ENCODE data around the gene PRR18.

PRR18 gene

DNA sequence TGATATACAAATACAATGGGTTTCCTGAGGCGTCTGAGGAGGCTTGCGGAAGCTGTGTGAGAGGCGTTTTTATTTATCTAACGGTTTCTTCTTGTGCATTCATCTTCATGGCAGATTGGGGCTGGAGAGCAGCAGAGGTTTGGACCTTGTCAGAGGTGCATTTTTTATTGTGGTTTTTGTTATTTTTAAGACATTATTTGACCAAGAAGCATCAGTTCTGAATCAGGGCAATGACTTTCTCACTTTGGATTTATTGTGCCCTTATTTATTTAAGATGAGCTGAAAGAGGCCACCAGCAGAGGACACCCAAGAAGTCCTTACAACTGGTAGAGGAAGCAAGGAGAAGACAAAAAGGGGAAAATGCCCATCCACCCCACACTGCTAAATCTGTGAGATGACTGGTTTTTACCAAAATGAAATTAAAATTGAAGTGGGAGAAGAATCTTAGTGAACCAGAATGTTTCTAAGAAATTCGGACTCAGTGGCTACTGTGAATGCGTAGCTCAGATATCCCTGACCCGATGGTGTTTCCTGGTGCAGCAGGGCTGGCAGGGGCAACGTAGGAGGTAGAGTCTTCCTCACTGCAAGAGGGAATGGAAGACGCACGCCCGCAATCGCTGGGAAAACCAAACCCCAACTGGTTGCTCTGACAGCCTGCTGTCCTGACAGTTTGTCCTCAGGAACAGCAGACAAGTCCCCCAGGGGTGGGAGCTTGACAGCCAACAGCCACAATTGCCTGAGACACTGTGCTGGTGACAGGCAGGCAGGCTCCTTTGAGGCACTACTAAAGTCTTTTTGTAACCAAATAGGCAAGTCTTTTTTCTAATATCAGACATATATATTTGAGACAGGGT is 14.2 kb downstream of the PRR18 start:
- H3K27ac ChIP-seq: no peak overlapping the region
- TF ChIP-seq, protein P1, sequence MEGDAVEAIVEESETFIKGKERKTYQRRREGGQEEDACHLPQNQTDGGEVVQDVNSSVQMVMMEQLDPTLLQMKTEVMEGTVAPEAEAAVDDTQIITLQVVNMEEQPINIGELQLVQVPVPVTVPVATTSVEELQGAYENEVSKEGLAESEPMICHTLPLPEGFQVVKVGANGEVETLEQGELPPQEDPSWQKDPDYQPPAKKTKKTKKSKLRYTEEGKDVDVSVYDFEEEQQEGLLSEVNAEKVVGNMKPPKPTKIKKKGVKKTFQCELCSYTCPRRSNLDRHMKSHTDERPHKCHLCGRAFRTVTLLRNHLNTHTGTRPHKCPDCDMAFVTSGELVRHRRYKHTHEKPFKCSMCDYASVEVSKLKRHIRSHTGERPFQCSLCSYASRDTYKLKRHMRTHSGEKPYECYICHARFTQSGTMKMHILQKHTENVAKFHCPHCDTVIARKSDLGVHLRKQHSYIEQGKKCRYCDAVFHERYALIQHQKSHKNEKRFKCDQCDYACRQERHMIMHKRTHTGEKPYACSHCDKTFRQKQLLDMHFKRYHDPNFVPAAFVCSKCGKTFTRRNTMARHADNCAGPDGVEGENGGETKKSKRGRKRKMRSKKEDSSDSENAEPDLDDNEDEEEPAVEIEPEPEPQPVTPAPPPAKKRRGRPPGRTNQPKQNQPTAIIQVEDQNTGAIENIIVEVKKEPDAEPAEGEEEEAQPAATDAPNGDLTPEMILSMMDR (IDR thresholded peaks at IDR 0.05): no peak
- no peak for DNase-seq (ENCODE audit: low spot score)
- no peak overlapping the region for H3K4me3 ChIP-seq

DNA sequence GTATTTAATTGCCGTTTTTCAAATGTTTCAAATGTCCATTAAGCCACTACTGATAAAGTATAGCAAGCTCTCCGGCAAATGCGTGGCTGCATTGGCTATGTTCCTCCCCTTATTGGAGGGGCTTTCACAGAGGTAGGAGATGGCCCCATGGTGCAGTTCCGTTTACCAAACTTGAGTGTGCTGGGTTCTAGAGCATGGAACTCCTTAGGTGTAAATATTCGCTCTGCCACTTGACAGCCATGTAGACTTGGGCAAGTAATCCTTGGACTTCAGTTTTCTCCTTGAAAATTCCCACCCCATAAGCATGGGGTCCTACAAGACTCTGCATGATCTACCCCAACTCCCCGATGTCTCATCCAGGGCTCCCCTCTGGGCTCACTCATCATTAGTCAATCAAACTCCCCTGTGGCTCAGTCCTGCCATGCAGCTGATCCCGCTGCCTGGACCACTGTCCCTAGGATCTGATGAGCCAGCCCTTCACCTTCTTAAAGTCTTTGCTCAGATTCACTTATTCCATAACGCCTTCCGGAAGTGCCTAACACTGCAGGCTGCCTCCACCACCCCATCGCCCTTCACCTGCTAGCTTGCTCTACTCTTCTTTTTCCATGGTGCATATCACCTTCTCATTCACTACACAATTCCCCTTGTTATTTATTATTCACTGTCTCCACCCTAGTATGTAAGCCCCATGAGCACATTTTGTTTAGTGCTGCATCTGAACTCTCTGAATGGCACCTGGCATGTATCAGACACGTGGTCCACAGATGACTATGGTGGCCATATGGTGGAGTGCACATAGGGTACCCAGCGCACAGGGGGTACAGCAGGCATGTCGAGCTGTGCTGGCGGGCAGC is 18.8 kb downstream of the PRR18 start:
- Histone ChIP-seq H3K4me3 (no peak overlapping the region), H3K27ac (no peak overlapping the region)
- no peak for DNase-seq (ENCODE audit: low spot score)
- TF ChIP-seq, protein P1 (IDR thresholded peaks at IDR 0.05): no peak

DNA sequence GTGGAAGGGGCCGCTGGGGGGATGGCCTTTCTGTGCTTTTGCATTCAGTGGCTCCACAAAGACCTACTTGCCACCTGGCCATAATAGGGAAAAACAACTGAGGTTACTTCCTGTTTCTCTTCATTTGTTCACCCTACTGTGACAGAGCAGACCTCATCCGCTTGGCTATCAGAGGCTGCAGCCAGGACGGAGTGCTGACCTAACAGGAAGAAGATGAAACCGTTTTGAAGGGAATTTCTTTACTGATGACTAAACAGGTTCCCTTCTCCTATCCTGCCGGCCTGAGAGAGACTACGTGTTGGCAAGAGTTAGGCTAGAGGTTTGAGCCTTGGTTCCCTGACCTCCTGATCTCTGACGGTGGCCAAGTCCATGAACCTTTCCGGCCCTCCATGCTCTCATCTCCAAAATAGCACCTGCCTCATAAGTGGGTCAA is 21.3 kb downstream of the PRR18 start:
- DNase-seq (ENCODE audit: low spot score): no peak
- H3K27ac ChIP-seq: no peak overlapping the region
- no peak overlapping the region for H3K4me3 ChIP-seq
- TF ChIP-seq, protein P1 (IDR thresholded peaks at IDR 0.05): no peak

DNA sequence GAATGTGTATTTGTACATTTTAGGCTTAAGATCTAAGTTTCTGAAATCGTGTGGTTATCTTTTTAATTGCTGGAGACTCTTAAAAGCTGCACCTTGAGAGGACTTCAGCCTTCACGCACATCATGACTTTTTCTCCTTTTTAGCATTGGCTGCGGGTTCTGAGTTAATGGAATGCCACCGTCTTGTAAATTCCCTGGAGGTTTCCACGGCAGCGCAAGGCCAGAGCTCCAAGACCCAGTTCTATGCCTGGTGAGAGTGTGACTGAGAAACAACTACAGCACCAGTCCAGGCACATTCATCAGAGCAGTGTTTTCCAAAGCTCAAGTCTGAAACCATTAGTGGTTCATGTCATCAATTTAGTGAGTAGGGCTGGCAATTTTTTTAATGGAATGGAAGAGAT is 23.0 kb downstream of the PRR18 start:
- DNase-seq (ENCODE audit: low spot score): no peak
- TF ChIP-seq, protein P1 (IDR thresholded peaks at IDR 0.05): no peak
- Histone ChIP-seq H3K4me3 (no peak overlapping the region), H3K27ac (no peak overlapping the region)

DNA sequence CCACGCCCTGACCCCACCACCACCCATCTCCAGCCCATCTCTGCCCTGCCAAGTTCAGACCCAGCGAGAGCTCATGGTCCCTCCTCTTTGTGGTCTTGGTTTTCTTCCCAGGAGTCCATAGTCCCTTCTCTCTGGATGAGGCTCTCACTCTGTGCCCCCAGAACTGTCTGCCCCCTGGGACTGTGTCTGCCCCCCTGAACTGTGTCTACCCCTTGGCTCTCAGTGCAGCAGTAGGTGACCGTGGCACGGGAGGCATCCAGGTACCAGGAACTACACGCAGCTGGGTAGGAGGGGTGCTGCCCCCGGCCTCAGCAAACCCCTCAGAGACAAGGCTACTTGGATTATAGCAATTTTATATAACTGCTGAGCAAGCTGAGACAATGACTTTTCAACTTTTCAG is 23.6 kb downstream of the PRR18 start:
- DNase-seq (ENCODE audit: low spot score): no peak
- Histone ChIP-seq H3K27ac (no peak overlapping the region), H3K4me3 (no peak overlapping the region)
- TF ChIP-seq, protein P1 (IDR thresholded peaks at IDR 0.05): no peak

DNA sequence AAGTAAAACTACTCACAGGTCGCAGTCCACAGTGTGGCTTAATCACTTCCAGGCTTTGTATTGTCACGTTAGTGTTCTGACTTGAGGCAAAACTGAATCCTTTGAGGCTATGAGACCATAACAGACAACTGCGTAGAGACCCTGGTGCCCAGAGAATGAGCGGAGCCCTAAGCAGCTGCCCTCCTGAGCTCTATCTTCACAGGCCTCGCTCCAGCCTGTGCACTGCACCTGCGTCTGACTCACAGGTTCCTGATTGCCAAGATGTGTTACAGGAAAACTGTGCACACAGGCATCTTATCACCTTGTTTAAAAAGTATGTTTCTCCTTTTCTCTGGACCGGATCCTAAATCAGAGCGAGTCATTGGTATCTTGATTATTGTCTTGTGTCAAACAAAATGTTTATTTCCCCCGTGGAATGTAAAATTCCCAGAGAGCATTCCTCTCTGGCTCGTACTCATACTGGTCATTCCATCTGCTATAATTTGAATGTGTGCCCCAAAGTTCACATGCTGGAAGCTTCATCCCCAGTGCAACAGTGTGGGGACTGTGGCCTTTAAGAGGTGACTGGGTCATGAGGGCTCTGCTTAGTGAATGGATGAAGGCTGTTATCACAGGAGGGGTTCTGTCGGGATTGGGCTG is 25.7 kb downstream of the PRR18 start:
- Histone ChIP-seq H3K27ac (no peak overlapping the region), H3K4me3 (no peak overlapping the region)
- TF ChIP-seq, protein P1 (IDR thresholded peaks at IDR 0.05): no peak
- no peak for DNase-seq (ENCODE audit: low spot score)
